Lower leg skin (tissue), 4 donors: ENCODE results near the gene GSK3B. TPM values are rescaled to one million over a fixed set of nuclear protein-coding genes. Genes with fewer than 3 reads are reported as not detected.

Experiments used
- DNase-seq, 2 donors: peaks; one replicate each; pipeline ENCODE4 v3.0.0-alpha.2; 2019; ENCODE audit warnings: low spot score in 2 of 2
- H3K4me3 ChIP-seq: fragments of 200-600 bp; sonication (generic); 2 replicates; pipeline ENCODE4 v1.5.1; 2017; ENCODE audit warnings: mild to moderate bottlenecking, low read depth; ENCODE audit not compliant: poor library complexity, severe bottlenecking
- POLR2A ChIP-seq, 2 donors: fragments of 450-650 bp; IDR thresholded peaks; one replicate each; pipeline ENCODE4 v1.6.1; 2016 to 2017; ENCODE audit warnings: antibody characterized with exemption in 2 of 2, mild to moderate bottlenecking in 1 of 2, moderate library complexity in 1 of 2
- WGBS, 2 donors: methylation state at CpG; one replicate each; pipeline ENCODE4 v1.1.5; 2018; 5-methylcytosine and 5-hydroxymethylcytosine counted together
- intact Hi-C: fragments of 100-400 bp; cut with DNase I; formaldehyde crosslinking; loops from one replicate; pipeline ENCODE4 v1.15.0; 2023; ENCODE audit warnings: low total_unique reads
- total RNA-seq, 4 donors: library from RNA; depleted of rRNA; stranded (reverse); fragments of >200 nt; gene quantifications; one replicate each; pipeline ENCODE4 v1.1.0, GENCODE V29; 2016
- TF ChIP-seq, protein P1 (sequence below), 3 donors: fragments of 450-650 bp; IDR thresholded peaks; one replicate each; pipeline ENCODE4 v1.5.1; 2016; ENCODE audit warnings: antibody characterized with exemption in 3 of 3, mild to moderate bottlenecking in 3 of 3, moderate library complexity in 2 of 3

Gene GSK3B
- total RNA-seq, 4 donors from 2014 or later: 37.3 to 48.7 (median 46.0) TPM

DNA sequence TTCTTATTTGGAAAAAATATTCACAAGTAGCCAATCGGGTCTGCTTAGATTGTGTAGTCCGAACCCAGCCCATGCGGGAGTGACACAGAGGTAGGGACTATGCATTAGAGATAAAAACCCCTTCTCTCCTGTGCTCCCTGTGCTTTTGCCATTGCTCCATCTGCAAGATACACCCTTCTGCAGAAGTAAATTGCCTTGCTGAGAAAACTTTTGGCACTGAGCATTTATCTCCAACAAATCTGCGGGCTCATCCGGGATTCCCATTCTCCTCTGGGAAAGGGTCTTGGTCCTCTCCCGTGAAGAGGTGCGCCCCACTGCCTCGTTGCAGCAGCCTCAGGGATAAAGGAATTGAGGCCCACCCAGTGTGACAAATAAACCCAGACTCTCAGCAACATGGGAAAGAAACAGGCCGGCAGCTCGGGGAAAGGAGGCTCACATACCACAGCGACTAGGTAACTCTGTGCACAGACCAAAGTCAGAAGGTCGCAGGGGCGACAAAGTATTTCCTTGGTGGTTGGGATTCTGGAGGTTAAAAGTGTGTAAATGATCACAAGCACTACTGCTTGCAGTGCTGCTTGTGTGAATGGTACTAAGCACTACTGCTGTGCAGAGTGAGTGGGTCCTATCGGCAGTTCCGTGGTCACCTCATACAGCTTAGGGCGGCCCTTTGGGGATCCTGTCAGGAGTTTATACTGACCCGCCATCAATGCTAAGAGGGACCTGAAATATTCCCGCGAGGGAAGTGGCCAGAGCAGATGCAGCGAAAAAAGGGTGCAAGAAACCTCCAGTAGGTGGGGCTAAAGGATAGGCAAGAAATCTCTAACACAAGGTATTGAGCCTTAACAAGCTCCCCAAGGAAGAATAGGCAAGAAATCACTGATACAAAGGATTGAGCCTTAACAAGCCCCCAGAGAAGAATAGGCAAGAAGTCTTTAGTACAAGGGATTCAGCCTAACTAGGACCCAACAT lies 54.3 kb downstream of the GSK3B start:
- TF ChIP-seq, protein P1, sequence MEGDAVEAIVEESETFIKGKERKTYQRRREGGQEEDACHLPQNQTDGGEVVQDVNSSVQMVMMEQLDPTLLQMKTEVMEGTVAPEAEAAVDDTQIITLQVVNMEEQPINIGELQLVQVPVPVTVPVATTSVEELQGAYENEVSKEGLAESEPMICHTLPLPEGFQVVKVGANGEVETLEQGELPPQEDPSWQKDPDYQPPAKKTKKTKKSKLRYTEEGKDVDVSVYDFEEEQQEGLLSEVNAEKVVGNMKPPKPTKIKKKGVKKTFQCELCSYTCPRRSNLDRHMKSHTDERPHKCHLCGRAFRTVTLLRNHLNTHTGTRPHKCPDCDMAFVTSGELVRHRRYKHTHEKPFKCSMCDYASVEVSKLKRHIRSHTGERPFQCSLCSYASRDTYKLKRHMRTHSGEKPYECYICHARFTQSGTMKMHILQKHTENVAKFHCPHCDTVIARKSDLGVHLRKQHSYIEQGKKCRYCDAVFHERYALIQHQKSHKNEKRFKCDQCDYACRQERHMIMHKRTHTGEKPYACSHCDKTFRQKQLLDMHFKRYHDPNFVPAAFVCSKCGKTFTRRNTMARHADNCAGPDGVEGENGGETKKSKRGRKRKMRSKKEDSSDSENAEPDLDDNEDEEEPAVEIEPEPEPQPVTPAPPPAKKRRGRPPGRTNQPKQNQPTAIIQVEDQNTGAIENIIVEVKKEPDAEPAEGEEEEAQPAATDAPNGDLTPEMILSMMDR (IDR thresholded peaks at IDR 0.05): no peak
- TF ChIP-seq POLR2A (IDR thresholded peaks at IDR 0.05): no peak
- no peak overlapping the region for H3K4me3 ChIP-seq
- WGBS, 2 donors: 94 to 96% methylated on average over 20 of the region's 20 CpGs
- intact Hi-C loops: no loop called here
- DNase-seq: no peak

DNA sequence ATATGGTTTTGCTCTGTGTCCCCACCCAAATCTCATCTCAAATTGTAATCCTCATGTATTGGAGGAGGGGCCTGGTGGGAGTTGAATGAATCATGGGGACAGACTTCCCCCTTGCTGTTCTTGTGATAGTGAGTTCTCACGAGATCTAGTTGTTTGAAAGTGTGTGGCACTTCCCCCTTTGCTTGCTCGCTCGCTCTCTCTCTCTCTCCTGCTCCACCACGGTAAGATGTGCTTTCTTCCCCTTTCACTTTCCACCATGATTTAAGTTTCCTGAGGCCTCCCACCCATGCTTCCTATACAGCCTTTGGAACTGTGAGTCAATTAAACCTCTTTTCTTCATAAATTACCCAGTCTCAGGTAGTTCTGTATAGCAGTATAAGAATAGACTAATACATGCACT lies 60.7 kb downstream of the GSK3B start:
- H3K4me3 ChIP-seq: no peak overlapping the region
- no peak for DNase-seq
- WGBS, 2 donors: 71 to 82% methylated on average over 4 of the region's 4 CpGs
- intact Hi-C loops: loop anchor here (1.0 kb wide), 1 partner anchor 16 kb away; no protein-coding TSS in a partner anchor
- no peak for TF ChIP-seq POLR2A (IDR thresholded peaks at IDR 0.05)
- TF ChIP-seq, protein P1 (IDR thresholded peaks at IDR 0.05): no peak

DNA sequence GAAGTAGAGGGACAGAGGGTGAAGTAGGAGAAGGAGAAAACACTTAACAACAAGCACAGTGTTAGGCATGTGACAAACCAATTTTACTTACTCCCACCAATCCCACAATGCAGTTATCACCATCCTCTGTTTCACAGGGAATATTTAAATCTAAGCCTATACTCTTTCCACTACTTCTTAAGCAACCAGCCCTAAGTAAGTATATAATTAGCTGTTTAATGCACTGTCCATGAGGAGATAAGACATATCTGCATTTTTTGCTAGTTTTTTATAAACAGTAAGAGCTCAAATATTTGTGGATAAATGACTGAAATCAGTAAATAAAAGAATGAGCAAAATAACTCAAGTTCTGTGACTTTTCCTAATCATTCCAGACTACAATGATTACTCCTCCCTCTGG lies 62.7 kb downstream of the GSK3B start:
- intact Hi-C loops: no loop called here
- DNase-seq: no peak
- H3K4me3 ChIP-seq: no peak overlapping the region
- TF ChIP-seq POLR2A (IDR thresholded peaks at IDR 0.05): no peak
- TF ChIP-seq, protein P1 (IDR thresholded peaks at IDR 0.05): no peak

DNA sequence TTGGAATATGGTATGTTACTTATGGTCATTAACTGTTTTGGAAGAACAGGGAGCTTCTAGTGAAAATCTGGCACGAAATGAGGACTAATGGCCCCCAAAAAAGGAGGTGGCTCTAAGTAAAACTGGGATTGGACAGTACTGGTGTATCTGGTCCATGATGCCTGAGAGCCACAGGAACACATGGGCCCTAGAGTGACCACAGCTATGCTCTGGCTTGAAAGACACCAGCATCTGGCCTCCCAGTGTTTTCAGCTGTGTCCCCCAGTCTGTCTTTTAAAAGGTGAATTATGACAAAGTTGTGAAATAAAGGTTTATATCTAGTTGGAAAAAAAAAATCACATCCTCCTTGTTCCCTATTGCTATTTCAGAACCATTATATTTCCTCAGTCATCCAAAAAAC lies 64.5 kb downstream of the GSK3B start:
- no peak for DNase-seq
- TF ChIP-seq POLR2A (IDR thresholded peaks at IDR 0.05): no peak
- TF ChIP-seq, protein P1 (IDR thresholded peaks at IDR 0.05): no peak
- 100% methylated on average over 1 of the region's 1 CpG for WGBS, 2 donors
- intact Hi-C loops: no loop called here
- no peak overlapping the region for H3K4me3 ChIP-seq

DNA sequence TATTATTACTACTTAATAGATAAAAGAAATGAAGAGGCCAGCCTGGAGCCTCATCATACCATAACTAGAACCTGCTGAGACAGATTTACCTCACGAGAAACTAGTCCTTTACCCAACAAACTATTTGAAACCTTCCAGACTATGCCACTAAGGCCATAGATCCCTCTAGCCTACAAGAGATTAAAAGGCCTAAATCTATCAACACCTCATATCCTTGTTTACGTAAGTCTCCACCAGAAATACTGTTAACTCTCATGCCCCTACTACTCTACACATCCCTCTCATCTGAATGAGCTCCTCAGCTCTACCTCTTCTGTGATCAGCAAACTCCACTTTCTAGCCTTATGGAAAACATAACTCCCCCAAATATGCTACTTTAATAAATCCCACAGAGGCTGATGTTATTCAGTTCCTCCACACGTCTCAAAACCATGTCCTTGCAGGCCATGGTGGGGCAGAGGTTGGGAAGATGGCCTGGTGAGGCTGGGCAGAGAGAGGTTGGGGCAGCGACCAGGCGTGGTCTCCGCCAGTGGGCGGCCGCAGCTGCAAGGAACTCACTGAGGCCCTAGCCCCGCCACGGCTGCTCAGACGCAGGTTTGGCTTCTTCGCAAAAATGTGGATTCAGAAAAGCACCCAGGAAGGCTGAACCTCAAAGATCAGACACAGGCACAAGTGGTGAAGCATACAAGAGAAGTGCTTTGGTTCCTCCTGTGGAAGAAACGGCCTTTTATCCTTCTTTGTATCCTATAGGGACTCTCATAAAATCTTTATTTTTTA lies 65.8 kb downstream of the GSK3B start:
- H3K4me3 ChIP-seq: no peak overlapping the region
- no peak for DNase-seq
- WGBS, 2 donors: 93 to 95% methylated on average over 13 of the region's 13 CpGs
- TF ChIP-seq POLR2A (IDR thresholded peaks at IDR 0.05): no peak
- TF ChIP-seq, protein P1 (IDR thresholded peaks at IDR 0.05): no peak
- intact Hi-C loops: no loop called here
